H1 (cell line): Measurements from ENCODE around the gene MYOM1. TPM values are rescaled to one million over a fixed set of nuclear protein-coding genes. Genes with fewer than 3 reads are reported as not detected.

Experiments
- CTCF ChIA-PET: fragments of 300-600 bp; sonication (Branson Sonifier 250); formaldehyde crosslinking; loops from one replicate; lab custom pipeline; 2021; ENCODE audit not compliant: partially characterized antibody; lab: Charles Lee
- POLR2A ChIA-PET: fragments of 300-600 bp; sonication (Branson Sonifier 250); formaldehyde crosslinking; loops from one replicate; lab custom pipeline; 2021; ENCODE audit warnings: inconsistent platforms; ENCODE audit not compliant: partially characterized antibody; lab: Charles Lee
- DNase-seq, 2 experiments: peaks; one replicate each; pipeline versions ENCODE4 v3.0.0 to v3.0.0-alpha.2; 2010 to 2022; ENCODE audit warnings: low spot score in 2 of 2, low read depth in 1 of 2, mixed read lengths in 1 of 2
- FAIRE-seq: peaks from 2 replicates; lab custom pipeline; 2011; peaks lifted over from hg19 to GRCh38; lab: Jason Lieb, UNC
- H2AFZ ChIP-seq: 2 replicates; pipeline ENCODE4 v1.8.1; 2012; ENCODE audit warnings: low read length, inconsistent platforms
- H2AK5ac ChIP-seq: 2 replicates; pipeline ENCODE4 v1.6.1; 2013; ENCODE audit warnings: low read depth, low read length
- H2BK120ac ChIP-seq: replicated peaks from 2 replicates; pipeline ENCODE3; 2013; ENCODE audit warnings: low read depth, low read length, inconsistent platforms
- H2BK12ac ChIP-seq: 2 replicates; pipeline ENCODE4 v1.6.1; 2013; ENCODE audit warnings: low read depth, low read length
- H2BK15ac ChIP-seq: 2 replicates; pipeline ENCODE4 v1.6.1; 2013; ENCODE audit warnings: low read length
- H2BK20ac ChIP-seq: 2 replicates; pipeline ENCODE4 v1.6.1; 2013; ENCODE audit warnings: low read length
- H2BK5ac ChIP-seq: 2 replicates; pipeline ENCODE4 v1.6.1; 2013; ENCODE audit warnings: low read depth, low read length
- H3K14ac ChIP-seq: 2 replicates; pipeline ENCODE4 v1.6.1; 2013; ENCODE audit warnings: inconsistent platforms; ENCODE audit not compliant: insufficient read length
- H3K18ac ChIP-seq: 2 replicates; pipeline ENCODE4 v1.6.1; 2013; ENCODE audit warnings: low read length; ENCODE audit errors: extremely low read depth
- H3K23ac ChIP-seq: 2 replicates; pipeline ENCODE4 v1.6.1; 2013; ENCODE audit warnings: inconsistent platforms; ENCODE audit not compliant: insufficient read length
- H3K23me2 ChIP-seq: 2 replicates; pipeline ENCODE4 v1.6.1; 2013; ENCODE audit warnings: low read depth, low read length
- H3K27ac ChIP-seq: 2 replicates; pipeline ENCODE4 v1.6.1; 2011; ENCODE audit warnings: low read depth, low read length, inconsistent platforms
- H3K27me3 ChIP-seq, 4 experiments: replicated peaks in 1 of 4; 1 replicate in 1 of 4; 2 replicates in 3 of 4; pipeline versions ENCODE4 v1.6.1 to v1.8.1; 2011 to 2013; ENCODE audit warnings: low read length in 3 of 4, mild to moderate bottlenecking in 3 of 4, inconsistent platforms in 2 of 4, mixed read lengths in 2 of 4, moderate library complexity in 1 of 4; ENCODE audit not compliant: control insufficient read depth in 3 of 4, insufficient read depth in 3 of 4; ENCODE audit errors: extremely low read depth in 1 of 4
- H3K36me3 ChIP-seq, 4 experiments: 2 replicates each; pipeline versions ENCODE4 v1.6.1 to v1.8.1; 2011 to 2013; ENCODE audit warnings: mild to moderate bottlenecking in 4 of 4, low read length in 3 of 4, moderate library complexity in 2 of 4, control low read depth in 1 of 4, inconsistent platforms in 1 of 4; ENCODE audit not compliant: insufficient read depth in 4 of 4, control insufficient read depth in 2 of 4
- H3K4ac ChIP-seq: replicated peaks from 2 replicates; pipeline ENCODE3; 2013; ENCODE audit warnings: low read length, low read depth, mixed read lengths, inconsistent platforms; ENCODE audit not compliant: insufficient read length
- H3K4me1 ChIP-seq, 4 experiments: replicated peaks in 1 of 4; 1 replicate in 1 of 4; 2 replicates in 3 of 4; pipeline versions ENCODE4 v1.6.1 to v1.8.1; 2011 to 2013; ENCODE audit warnings: low read length in 3 of 4, inconsistent platforms in 2 of 4, mixed read lengths in 1 of 4; ENCODE audit not compliant: insufficient read depth in 4 of 4, control insufficient read depth in 3 of 4
- H3K4me2 ChIP-seq, 2 experiments: 2 replicates each; pipeline versions ENCODE4 v1.6.1 to v1.8.1; 2011 to 2013; ENCODE audit warnings: low read depth in 2 of 2, low read length in 2 of 2, control low read depth in 1 of 2, inconsistent platforms in 1 of 2, mild to moderate bottlenecking in 1 of 2; ENCODE audit not compliant: insufficient read depth in 1 of 2
- H3K4me3 ChIP-seq, 4 experiments: fragments of 200-600, 300-600 bp in 1 of 4; sonication (generic), shearing (Covaris generic), sonication (Bioruptor Twin) in 1 of 4; 2 replicates each; pipeline versions ENCODE4 v1.5.1 to v1.8.1; 2011 to 2016; ENCODE audit warnings: low read length in 4 of 4, low read depth in 3 of 4, control low read depth in 2 of 4, inconsistent platforms in 2 of 4, mild to moderate bottlenecking in 2 of 4, mixed read lengths in 1 of 4, moderate library complexity in 1 of 4; ENCODE audit not compliant: insufficient read depth in 2 of 4; ENCODE audit errors: extremely low read depth in 1 of 4
- H3K56ac ChIP-seq: replicated peaks from 2 replicates; pipeline ENCODE3; 2013; ENCODE audit warnings: low read depth, mild to moderate bottlenecking, mixed read lengths, low read length, inconsistent platforms; ENCODE audit not compliant: insufficient read length
- H3K79me1 ChIP-seq: 2 replicates; pipeline ENCODE4 v1.6.1; 2013; ENCODE audit warnings: low read depth, low read length, control low read depth
- H3K79me2 ChIP-seq, 2 experiments: 2 replicates each; pipeline versions ENCODE4 v1.6.1 to v1.8.1; 2012 to 2013; ENCODE audit warnings: low read length in 2 of 2, mild to moderate bottlenecking in 2 of 2, inconsistent platforms in 1 of 2; ENCODE audit not compliant: insufficient read depth in 2 of 2, control insufficient read depth in 1 of 2
- H3K9ac ChIP-seq, 4 experiments: replicated peaks in 1 of 4; 1 replicate in 1 of 4; 2 replicates in 3 of 4; pipeline versions ENCODE4 v1.6.1 to v1.8.1; 2011 to 2013; ENCODE audit warnings: low read depth in 3 of 4, low read length in 3 of 4, control low read depth in 2 of 4, mild to moderate bottlenecking in 2 of 4, moderate library complexity in 2 of 4, inconsistent platforms in 1 of 4; ENCODE audit errors: extremely low read depth in 1 of 4
- H3K9me3 ChIP-seq, 2 experiments: 2 replicates each; pipeline versions ENCODE4 v1.6.1 to v1.8.1; 2012 to 2013; ENCODE audit warnings: mild to moderate bottlenecking in 2 of 2, moderate library complexity in 2 of 2, control low read depth in 1 of 2, inconsistent platforms in 1 of 2, low read depth in 1 of 2, low read length in 1 of 2, mixed read lengths in 1 of 2; ENCODE audit not compliant: insufficient read depth in 2 of 2
- H4K20me1 ChIP-seq, 2 experiments: replicated peaks in 1 of 2; 2 replicates each; pipeline versions ENCODE3 to v1.8.1; 2011 to 2013; ENCODE audit warnings: inconsistent platforms in 2 of 2, low read length in 2 of 2, mild to moderate bottlenecking in 1 of 2; ENCODE audit not compliant: insufficient read depth in 2 of 2, control insufficient read depth in 1 of 2
- H4K5ac ChIP-seq: 2 replicates; pipeline ENCODE4 v1.6.1; 2013; ENCODE audit warnings: low read length, low read depth, mixed read lengths, inconsistent platforms; ENCODE audit not compliant: insufficient read length
- H4K8ac ChIP-seq: 2 replicates; pipeline ENCODE4 v1.8.0; 2013; ENCODE audit warnings: mild to moderate bottlenecking, moderate library complexity, low read length, inconsistent platforms; ENCODE audit not compliant: insufficient read depth; ENCODE audit errors: extremely low read depth
- H4K91ac ChIP-seq: replicated peaks from 2 replicates; pipeline ENCODE3; 2013; ENCODE audit warnings: low read length, mixed read lengths, inconsistent platforms; ENCODE audit not compliant: insufficient read length
- CBX5 ChIP-seq: fragments of 300-800, 300-1000 bp; sonication (generic); IDR thresholded peaks from 2 replicates; pipeline ENCODE4 v1.7.1; 2016; ENCODE audit warnings: antibody characterized with exemption, low read length, low read depth
- CTBP2 ChIP-seq: IDR thresholded peaks from 2 replicates; pipeline ENCODE4 v1.7.0; 2011; ENCODE audit warnings: borderline replicate concordance, mild to moderate bottlenecking, moderate library complexity, mixed read lengths, low read length; ENCODE audit not compliant: insufficient read depth, insufficient read length
- HDAC6 ChIP-seq: IDR thresholded peaks from one replicate; pipeline ENCODE4 v1.7.1; 2012; ENCODE audit warnings: low read depth, mild to moderate bottlenecking, inconsistent platforms, low read length, moderate library complexity
- JUN ChIP-seq: IDR thresholded peaks from 2 replicates; pipeline ENCODE4 v1.6.1; 2011; ENCODE audit warnings: low read depth, mild to moderate bottlenecking, improper control_type of control experiment, low read length
- NRF1 ChIP-seq: IDR thresholded peaks from 2 replicates; pipeline ENCODE4 v1.6.1; 2011; ENCODE audit warnings: mild to moderate bottlenecking, low read depth, low read length, improper control_type of control experiment
- RFX5 ChIP-seq: IDR thresholded peaks from 2 replicates; pipeline ENCODE4 v1.6.1; 2011; ENCODE audit warnings: low read depth, low read length, improper control_type of control experiment, borderline replicate concordance
- WGBS, 2 experiments: shearing (Covaris generic) in 1 of 2; methylation state at CpG; one replicate each; pipeline versions ENCODE4 v1.1.6 to v1.1.7; 2013 to 2015; ENCODE audit warnings: low lambda C conversion rate in 2 of 2, mixed read lengths in 2 of 2, inconsistent platforms in 1 of 2, low coverage in 1 of 2, missing lambda C conversion rate in 1 of 2; ENCODE audit not compliant: insufficient replicate concordance in 2 of 2, insufficient coverage in 1 of 2, insufficient read length in 1 of 2; ENCODE audit errors: extremely low coverage in 1 of 2, missing lambda C conversion rate in 1 of 2; 5-methylcytosine and 5-hydroxymethylcytosine counted together
- polyA plus RNA-seq, 7 experiments: library from polyadenylated mRNA; depleted of rRNA in 3 of 7; stranded (reverse) in 5 of 7; unstranded in 2 of 7; fragments of >200 nt in 5 of 7; fragments of 200-250 nt in 2 of 7; gene quantifications; 1 replicate in 5 of 7; 2 replicates in 1 of 7; 4 replicates in 1 of 7; pipeline versions ENCODE4 v1.2.1 to v1.2.3, GENCODE V29; 2011 to 2013; ENCODE audit warnings: missing spikeins in 2 of 7, mixed read lengths in 2 of 7
- total RNA-seq: library from RNA; stranded (reverse); fragmentation: NEBNext Ultra II Directional; extraction: Animal tissue kit (Norgen Biotek cat#: 25700); gene quantifications from 2 replicates; pipeline ENCODE4 v1.2.1, GENCODE V29; 2021

Gene MYOM1
- total and polyA plus RNA-seq, 2 of the 8 experiments (the other 6 are each of a cell fraction or from before 2014, with no cell fraction given): 0.06 to 0.32 TPM

- H2AFZ ChIP-seq: no peak overlapping the region
- H2BK5ac ChIP-seq: no peak overlapping the region
- H3K23ac ChIP-seq: no peak overlapping the region
- H3K4me3 ChIP-seq: no peak overlapping the region
- no peak overlapping the region for H3K4ac ChIP-seq
- no peak overlapping the region for H4K5ac ChIP-seq
- no peak overlapping the region for H4K91ac ChIP-seq
- H3K27me3 ChIP-seq: no peaks in the 10 kb centered on the region
- H2AK5ac ChIP-seq: no peak overlapping the region
- WGBS, 2 experiments: 84% methylated on average over 6 of the region's 6 CpGs; no CpG with 5 or more reads in 1 of the 2 experiments
- H3K18ac ChIP-seq: no peak overlapping the region
- no peak overlapping the region for H3K27ac ChIP-seq
- ChIA-PET CTCF (interaction anchor here (0.7 kb wide), 1 partner anchor 600 kb away, joined by 3 read pairs; no protein-coding TSS in a partner anchor), POLR2A (no interaction called here)
- H2BK15ac ChIP-seq: no peak overlapping the region
- no peak for FAIRE-seq
- no peak for DNase-seq
- H4K20me1 ChIP-seq: no peaks in the 10 kb centered on the region
- H4K8ac ChIP-seq: no peak overlapping the region
- H3K4me2 ChIP-seq: no peak overlapping the region
- no peak overlapping the region for H2BK12ac ChIP-seq
- no peak for TF ChIP-seq CBX5
- no peak for TF ChIP-seq JUN
- TF ChIP-seq HDAC6: no peak
- TF ChIP-seq RFX5: no peak
- TF ChIP-seq NRF1: no peak
- TF ChIP-seq CTBP2: no peak
- no peak overlapping the region for H2BK20ac ChIP-seq
- H3K9ac ChIP-seq: no peak overlapping the region
- H3K79me1 ChIP-seq: no peaks in the 10 kb centered on the region
- no peaks in the 10 kb centered on the region for H3K23me2 ChIP-seq
- H3K79me2 ChIP-seq: no peaks in the 10 kb centered on the region
- no peaks in the 10 kb centered on the region for H3K4me1 ChIP-seq
- no peaks in the 10 kb centered on the region for H3K36me3 ChIP-seq
- H2BK120ac ChIP-seq: no peak overlapping the region
- no peak overlapping the region for H3K14ac ChIP-seq
- H3K56ac ChIP-seq: no peak overlapping the region
- H3K9me3 ChIP-seq: no peaks in the 10 kb centered on the region
Observed at GRCh38 chr18:3170441-3171161, 49.2 kb downstream of the MYOM1 start.
